ENCODE results near the gene CUBN.
A peak's percentile ranks its signal among the peaks of the same experiment; 100 is the strongest.

The CUBN gene

DNA sequence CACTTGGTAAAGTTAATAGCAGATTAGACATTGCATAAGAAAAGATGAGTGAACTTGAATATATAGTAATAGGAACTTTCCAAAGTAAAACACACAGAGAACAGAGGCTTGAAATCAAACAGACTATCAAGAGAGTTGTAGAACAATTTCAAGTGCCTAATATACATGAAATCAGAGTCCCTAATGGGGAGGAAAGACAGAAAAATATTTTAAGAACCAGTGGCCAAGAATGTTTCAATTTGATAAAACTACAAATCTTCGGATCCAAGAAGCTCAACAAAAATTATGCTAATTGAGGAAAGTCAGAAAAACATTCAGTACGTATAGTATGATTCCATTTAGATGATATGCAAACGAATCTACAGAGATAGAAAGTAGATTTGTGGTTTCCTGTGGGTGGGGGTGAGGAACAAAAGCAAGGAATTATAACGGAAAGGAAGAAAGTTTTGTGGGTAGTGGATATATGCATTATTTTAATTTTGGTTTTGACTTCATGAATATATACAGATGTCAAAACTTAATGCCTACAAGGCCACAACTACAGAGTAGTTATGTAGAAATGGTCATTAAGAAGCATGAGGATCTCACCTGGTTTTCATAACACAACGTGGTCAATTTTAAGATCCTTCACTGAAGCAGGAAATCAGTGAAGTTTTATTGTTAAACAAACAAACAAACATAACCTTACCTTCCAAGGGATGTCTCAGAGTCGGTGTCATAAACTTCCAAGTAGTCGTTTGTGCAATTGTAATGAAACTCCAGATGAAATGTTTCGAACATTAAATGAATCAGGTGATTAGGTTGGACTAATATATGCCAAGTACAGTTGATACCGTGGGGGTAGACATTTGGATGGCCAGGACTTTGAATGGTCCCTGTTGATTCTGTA lies 62.0 kb downstream of the CUBN start:
- DNase-seq, result no peak

GRCh38 chr10:17066807-17067206 lies 62.8 kb downstream of the CUBN start:
- no peak for DNase-seq

DNA sequence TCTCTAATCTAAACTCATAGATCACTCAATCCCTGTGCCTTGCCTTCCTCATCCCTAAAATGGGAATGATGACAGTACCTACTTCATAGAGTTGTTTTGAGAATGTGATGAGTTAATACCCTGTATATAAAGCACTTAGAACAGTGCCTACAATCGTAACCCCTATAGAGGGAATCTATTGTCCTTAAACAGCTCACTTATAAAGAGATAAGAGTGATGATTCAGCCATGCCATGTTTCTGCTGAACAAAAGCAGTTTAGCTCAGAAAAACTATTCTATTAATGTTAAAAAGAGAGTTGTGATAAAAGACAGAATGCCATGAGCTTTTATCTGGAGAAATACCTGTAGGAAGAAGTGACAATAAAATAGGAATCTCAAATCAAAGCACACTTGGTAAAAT lies 63.6 kb downstream of the CUBN start:
- DNase-seq, result no peak

DNA sequence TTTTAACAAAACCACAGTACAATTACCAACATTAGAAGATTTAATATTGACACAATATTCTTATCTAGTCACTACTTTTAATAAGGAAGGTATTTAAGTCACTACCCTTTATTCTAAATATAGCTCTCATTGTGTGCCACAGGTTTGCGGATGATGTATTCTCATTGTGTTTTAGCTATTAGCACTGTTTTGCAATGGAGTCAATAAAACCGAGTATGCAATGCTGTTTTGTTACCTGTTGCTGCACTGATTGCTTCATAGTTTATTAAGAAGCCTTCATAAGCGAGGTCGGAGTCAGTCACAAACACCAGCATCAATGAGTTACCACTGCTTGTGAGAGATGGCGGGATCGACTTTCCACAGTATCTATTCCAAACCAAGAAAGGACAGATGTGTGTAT lies 64.3 kb downstream of the CUBN start:
- DNase-seq, result no peak

DNA sequence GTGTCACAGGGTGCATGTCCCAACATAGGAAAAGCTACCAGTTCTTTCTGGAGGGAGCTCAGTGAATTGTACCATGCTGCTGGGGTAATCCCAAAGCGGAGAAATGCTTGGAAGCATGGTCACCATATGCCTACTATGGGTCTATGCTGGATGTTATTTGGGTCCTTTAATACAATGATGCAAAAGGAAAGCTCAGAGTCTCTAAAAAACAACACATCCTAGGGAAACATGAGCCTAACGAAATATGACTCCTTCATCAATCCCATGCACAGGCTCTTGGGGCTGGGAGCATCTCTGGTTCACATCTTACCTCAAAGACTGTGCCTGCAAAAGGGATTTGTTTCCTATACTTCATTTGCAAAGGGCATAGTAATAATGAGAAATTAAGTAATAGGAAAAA lies 65.2 kb downstream of the CUBN start:
- no peak for DNase-seq

DNA sequence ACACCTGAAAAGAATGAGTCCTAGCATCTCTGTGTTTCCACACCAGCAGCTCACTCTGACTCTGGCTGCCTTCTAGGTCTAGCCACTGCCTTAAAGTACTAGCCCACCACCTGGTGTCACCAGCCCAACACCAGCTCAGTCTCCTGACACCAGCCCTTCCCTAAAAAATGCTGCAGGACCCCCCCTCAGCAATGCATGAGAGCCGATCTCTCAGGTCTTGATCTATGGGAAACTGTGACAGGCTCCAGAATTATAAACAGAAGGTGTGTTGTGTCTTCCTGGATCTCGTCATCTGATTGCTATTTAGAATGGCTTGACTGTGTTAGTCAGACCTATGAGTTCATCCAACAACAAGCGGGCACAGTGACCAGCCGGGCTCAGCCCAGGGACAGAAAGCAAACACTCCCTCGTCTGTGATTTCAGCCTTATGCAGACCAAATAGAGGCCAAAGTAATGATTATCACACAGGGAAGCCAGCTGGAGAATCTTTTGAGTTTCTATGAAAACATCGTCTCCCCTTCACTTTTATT lies 66.6 kb downstream of the CUBN start:
- DNase-seq, result peak; percentile 84

DNA sequence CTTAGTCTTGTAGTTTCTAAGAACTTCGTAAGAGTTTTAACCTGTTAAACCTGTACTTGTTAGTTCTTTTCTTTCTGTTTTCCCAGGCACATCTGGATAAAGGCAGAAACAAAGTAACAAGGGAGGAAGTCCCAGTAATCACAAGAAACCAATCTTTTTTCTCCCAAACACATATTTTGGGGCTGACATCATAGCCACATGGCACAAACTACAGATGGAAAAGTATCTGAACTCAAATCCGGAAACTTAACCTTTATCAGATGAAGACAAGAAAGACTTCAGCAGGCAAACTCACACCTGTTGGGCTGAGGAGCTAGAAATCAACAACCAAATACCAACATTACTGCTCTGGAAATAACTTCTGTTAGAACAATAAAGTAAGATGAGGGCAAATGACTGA lies 67.1 kb downstream of the CUBN start:
- peak; percentile 89 for DNase-seq

DNA sequence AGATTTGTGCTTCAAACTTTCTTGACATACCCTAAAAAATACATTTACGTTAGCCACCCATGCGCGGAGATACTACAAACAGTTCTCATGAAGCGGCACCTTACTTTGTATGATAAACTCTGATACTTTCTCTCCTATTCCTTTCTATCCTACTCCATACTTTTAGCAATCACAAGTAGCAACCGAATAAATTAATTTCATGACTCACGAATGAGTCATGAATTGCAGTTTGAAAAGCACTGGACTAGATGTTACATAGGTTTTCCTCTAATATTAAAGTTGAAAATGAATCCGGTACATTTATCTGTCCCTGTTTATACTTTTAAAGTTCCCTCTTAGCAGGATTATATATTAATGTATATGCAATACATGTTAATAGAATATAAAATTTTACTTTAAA lies 67.6 kb downstream of the CUBN start:
- peak; percentile 85 for DNase-seq

DNA sequence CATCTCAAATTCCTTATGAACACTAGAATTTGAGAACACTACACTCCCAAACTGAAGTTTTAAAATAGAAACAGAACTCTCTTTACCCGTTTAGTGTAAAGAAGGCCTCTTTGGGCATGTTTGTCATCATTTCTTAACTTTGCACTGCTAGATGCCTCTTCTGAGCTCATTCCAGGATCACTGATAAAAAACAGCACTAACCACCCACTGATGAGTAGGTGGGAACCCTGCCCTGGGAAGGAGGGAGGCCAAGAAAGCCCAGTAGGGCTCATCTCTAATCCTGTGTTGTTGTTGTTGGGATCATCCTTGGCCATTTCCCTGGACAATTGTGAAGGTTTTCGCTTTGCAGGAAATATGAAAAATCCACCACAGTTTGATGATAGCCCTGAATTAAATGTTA lies 68.2 kb downstream of the CUBN start:
- no peak for DNase-seq

DNA sequence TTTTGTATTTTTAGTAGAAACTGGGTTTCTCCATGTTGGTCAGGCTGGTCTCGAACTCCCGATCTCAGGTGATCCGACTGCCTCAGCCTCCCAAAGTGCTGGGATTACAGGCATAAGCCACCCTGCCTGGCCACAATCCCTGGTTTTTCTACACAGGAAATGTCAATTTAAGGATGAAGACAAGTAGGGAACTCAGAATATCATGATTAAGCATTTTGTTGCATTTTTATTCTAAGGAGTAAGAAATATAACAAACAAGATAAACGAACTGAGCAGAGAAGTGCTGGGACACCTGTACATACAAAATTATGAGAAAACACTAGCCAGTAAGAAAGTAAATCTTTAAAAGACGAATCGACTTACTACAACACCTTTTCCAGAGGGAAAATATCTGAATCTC lies 69.3 kb downstream of the CUBN start:
- DNase-seq, result no peak

GRCh38 chr10:17059197-17059688 lies 70.4 kb downstream of the CUBN start:
- peak; percentile 99 for DNase-seq

DNA sequence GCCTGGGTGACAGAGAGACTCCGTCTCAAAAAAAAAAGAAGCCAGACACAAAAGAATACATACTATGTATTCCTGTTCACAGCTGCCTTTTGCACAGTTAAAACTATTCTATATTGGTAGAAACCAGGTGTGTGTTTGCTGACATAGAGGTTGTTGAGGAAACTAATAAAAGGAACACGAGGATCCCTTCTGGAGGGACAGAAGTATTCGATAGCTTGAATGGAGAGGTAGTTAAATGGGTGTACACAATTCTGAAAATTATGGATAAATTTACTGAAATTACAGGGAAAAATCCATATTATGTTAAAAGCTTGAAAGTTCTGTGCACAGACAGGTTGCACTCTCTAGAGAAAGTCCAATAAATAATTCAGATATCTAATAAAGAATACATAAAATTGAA lies 71.5 kb downstream of the CUBN start:
- DNase-seq, result no peak

DNA sequence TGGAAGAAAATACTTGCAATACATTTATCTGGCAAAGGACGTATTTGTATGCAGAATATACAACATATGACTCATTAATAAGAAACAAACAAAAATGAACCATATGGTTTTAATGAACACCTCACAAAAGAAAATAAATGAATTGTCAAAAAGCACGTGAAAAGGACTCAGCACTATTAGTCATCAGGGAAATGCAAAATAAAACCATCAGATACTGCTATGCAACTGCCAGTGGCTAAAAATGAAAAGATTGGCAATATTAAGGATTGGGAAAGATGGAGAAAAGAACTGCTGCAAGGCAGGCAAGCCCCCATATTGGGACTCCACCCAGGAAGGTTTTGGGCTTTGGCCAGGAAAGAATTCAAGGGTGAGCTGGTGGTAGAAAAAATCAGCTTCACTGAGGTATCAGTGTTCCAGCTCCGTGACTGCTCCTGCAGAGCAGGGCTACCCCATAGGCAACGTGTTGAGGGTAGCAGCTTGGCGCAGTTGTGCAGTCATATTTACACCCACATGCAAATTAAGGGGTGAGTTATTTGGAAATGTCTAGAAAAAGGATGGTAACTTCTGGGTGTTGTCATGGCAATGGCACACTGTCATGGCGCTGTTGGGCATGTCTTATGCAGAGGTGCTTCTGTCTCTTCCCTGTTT lies 72.7 kb downstream of the CUBN start:
- peak; percentile 76 for DNase-seq

GRCh38 chr10:17053513-17053912 lies 76.1 kb downstream of the CUBN start:
- no peak for DNase-seq

- DNase-seq, result no peak
Measured at GRCh38 chr10:17053061-17053460, 76.5 kb downstream of the CUBN start.

- DNase-seq, result no peak
Measured at GRCh38 chr10:17051851-17052250, 77.8 kb downstream of the CUBN start.

GRCh38 chr10:17049195-17049594 lies 80.4 kb downstream of the CUBN start:
- no peak for DNase-seq

DNA sequence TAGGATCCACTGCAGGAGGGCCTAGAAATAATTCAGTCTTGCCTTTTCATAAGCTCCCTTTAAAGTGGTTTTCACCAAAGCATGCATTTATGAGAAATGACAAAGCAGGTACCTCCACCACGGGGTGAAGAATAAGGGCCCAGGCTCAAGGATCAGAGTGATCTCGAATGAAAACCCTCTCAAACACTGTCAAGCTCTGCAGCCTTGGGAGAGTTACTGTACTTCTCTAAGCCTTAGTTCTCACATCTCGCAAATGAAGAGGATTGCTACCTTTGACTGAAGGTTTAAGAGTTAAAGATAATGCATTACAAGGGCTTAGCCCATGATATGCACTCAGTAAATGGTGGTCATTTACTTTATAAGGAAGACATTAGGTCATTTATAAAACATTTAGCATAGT lies 81.7 kb downstream of the CUBN start:
- no peak for DNase-seq

DNA sequence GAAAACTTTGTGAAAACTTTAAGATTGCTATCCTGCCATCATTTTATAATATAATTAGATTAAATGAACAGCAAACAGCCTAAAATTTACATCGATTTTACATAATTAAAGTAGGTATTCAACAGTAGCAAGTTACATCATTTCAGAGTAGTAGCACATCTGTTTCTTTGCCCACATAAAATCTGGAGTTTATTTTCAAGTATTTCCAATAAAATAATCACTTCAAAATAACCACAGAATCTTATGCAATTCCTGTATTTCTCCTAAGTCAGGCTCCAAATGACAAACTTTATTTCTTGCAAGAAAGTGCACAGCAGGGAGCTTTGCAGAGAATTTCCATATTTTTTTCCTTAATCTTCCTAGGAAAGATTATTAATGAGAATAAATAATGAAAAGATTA lies 82.6 kb downstream of the CUBN start:
- DNase-seq, result no peak

DNA sequence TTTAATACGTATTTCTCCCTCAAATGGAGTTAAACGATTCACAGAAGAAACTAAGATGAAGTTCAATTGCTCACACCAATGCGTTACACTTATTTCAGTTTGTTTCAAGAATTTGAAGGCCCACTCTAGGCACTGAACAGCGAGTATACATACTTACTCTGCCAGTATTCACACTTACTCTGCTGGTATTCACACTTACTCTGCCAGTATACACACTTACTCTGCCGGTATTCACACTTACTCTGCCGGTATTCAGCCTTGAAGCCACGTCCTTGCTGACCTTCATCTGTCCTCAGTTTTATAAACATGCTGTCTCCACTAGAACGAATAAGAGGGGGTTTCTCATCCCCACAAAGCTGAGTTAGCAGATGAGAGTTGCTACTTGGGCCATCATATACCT lies 86.0 kb downstream of the CUBN start:
- no peak for DNase-seq

- no peak for DNase-seq
Measured at GRCh38 chr10:17041626-17042520, 87.7 kb downstream of the CUBN start.

GRCh38 chr10:17038627-17039026 lies 91.0 kb downstream of the CUBN start:
- DNase-seq, result peak; percentile 74

GRCh38 chr10:17037910-17038309 lies 91.7 kb downstream of the CUBN start:
- no peak for DNase-seq

Measured in fibroblast of skin of scalp (primary cell).